Gastroesophageal sphincter (tissue), 3 donors: ENCODE data around the gene CEP72.
"Not testable (repeated sequence)": the region's sequence is repeated elsewhere in the genome, so short reads cannot be mapped to it uniquely, and the experiment has no call there.

ENCODE experiments used
- CTCF ChIP-seq, 4 experiments: fragments of 200-600 bp in 2 of 4; fragments of 450-650 bp in 2 of 4; sonication (generic) in 1 of 4; IDR thresholded peaks; one replicate each; pipeline ENCODE4 v1.5.1; 2017 to 2019; ENCODE audit warnings: antibody characterized with exemption in 4 of 4, mild to moderate bottlenecking in 2 of 4, moderate library complexity in 2 of 4
- EP300 ChIP-seq: sonication (generic); formaldehyde crosslinking; IDR thresholded peaks from one replicate; pipeline ENCODE4 v1.6.1; 2017; ENCODE audit warnings: antibody characterized with exemption, mild to moderate bottlenecking
- POLR2A ChIP-seq, 2 donors: fragments of 450-650 bp; IDR thresholded peaks; one replicate each; pipeline ENCODE4 v1.6.1; 2017; ENCODE audit warnings: antibody characterized with exemption in 2 of 2, mild to moderate bottlenecking in 2 of 2, moderate library complexity in 1 of 2
- POLR2AphosphoS5 ChIP-seq: sonication (generic); formaldehyde crosslinking; IDR thresholded peaks from one replicate; pipeline ENCODE4 v1.6.1; 2017; ENCODE audit warnings: antibody characterized with exemption

DNA sequence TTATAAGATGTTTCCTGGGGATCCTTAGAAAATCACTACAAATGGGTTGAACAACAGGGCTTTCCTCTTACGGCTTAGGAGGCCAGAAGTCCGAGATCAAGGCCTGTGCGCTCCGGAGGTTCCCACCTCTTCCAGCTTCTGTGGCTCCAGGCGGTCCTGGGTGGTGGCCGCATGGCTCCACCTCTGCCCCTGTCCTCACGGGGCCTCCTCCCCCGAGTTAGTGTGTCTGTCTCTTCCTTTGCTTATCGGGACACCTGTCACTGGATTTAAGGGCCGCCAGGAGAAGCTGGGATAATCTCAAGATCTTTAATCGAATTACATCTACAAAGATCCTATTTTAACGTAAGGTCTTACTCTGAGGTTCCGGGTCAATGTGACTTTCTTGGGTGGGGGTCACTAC is 83.3 kb downstream of the CEP72 start:
- not testable (repeated sequence) for TF ChIP-seq CTCF (IDR thresholded peaks at IDR 0.05); POLR2A (IDR thresholded peaks at IDR 0.05); POLR2AphosphoS5; EP300
